ENCODE data around the gene CAPSL.

CAPSL gene

GRCh38 chr5:35922468-35922867 lies 16.0 kb downstream of the CAPSL start:
- no peak for DNase-seq (ENCODE audit: extremely low read depth, insufficient read length)
- H3K36me3 ChIP-seq (ENCODE audit: control insufficient read depth, insufficient read depth, low read length) = no peaks in the 10 kb centered on the region
- TF ChIP-seq CTCF (IDR thresholded peaks at IDR 0.05; ENCODE audit: insufficient read depth, low read length, poor library complexity, severe bottlenecking) = no peak
- H3K4me3 ChIP-seq (replicated peaks; ENCODE audit: low read depth, low read length) = no peak overlapping the region
- no peaks in the 10 kb centered on the region for H3K27me3 ChIP-seq (replicated peaks; ENCODE audit: control insufficient read depth, insufficient read depth, low read length)

DNA sequence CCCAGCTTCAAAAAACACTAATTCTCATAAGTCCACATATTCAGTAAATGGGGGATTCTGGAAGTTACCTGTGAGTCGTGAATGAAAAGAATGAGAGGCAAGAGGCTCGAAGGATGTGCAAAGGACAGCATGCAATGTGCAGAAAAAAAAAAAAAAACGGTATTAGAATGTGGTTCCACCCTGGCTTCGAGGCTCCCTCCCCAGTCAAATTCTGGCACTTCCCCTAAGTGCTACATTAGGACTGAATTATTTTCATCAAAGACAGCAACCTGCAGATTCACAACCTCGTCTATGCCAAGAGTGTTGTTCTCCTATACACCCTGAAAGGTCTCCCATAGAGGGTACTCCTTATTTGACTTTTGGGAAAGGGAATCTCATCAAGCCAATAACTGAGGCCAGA lies 16.5 kb downstream of the CAPSL start:
- no peak for TF ChIP-seq CTCF (IDR thresholded peaks at IDR 0.05; ENCODE audit: insufficient read depth, low read length, poor library complexity, severe bottlenecking)
- H3K36me3 ChIP-seq (ENCODE audit: control insufficient read depth, insufficient read depth, low read length) = no peaks in the 10 kb centered on the region
- DNase-seq (ENCODE audit: extremely low read depth, insufficient read length) = no peak
- no peaks in the 10 kb centered on the region for H3K27me3 ChIP-seq (replicated peaks; ENCODE audit: control insufficient read depth, insufficient read depth, low read length)
- no peak overlapping the region for H3K4me3 ChIP-seq (replicated peaks; ENCODE audit: low read depth, low read length)

- no peaks in the 10 kb centered on the region for H3K27me3 ChIP-seq (replicated peaks; ENCODE audit: control insufficient read depth, insufficient read depth, low read length)
- no peak for TF ChIP-seq CTCF (IDR thresholded peaks at IDR 0.05; ENCODE audit: insufficient read depth, low read length, poor library complexity, severe bottlenecking)
These were observed 17.5 kb downstream of the CAPSL start for GRCh38 chr5:35920890-35921289.

DNA sequence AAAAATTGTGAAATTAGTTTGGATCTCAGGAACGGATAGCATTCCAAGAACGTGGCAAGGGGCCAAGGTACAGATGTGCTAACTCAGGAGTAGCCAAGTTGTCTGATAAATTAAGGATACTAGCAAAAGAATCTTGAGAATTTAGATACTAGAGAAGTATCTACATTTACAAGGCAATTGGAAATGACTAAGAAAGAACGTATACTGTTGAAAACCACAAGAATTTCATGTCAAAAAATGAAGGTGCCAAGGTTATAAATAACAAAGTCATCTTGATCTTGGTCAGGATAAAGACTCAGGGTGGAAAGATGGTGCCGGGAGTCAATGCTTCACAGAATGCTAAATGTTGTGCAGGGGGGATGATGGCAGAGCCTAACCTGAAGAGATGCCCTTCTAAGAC lies 19.2 kb downstream of the CAPSL start:
- no peak for TF ChIP-seq CTCF (IDR thresholded peaks at IDR 0.05; ENCODE audit: insufficient read depth, low read length, poor library complexity, severe bottlenecking)
- Histone ChIP-seq H3K36me3 (ENCODE audit: control insufficient read depth, insufficient read depth, low read length) (no peaks in the 10 kb centered on the region), H3K27me3 (replicated peaks; ENCODE audit: control insufficient read depth, insufficient read depth, low read length) (no peaks in the 10 kb centered on the region), H3K4me3 (replicated peaks; ENCODE audit: low read depth, low read length) (no peak overlapping the region)
- DNase-seq (ENCODE audit: extremely low read depth, insufficient read length) = no peak

More at GRCh38 chr5:35920890-35921289, 17.5 kb downstream of the CAPSL start:
- Histone ChIP-seq H3K4me3 (replicated peaks; ENCODE audit: low read depth, low read length) (no peak overlapping the region), H3K36me3 (ENCODE audit: control insufficient read depth, insufficient read depth, low read length) (no peaks in the 10 kb centered on the region)
- DNase-seq (ENCODE audit: extremely low read depth, insufficient read length) = no peak

- no peak for DNase-seq (ENCODE audit: extremely low read depth, insufficient read length)
- no peak for TF ChIP-seq CTCF (IDR thresholded peaks at IDR 0.05; ENCODE audit: insufficient read depth, low read length, poor library complexity, severe bottlenecking)
- Histone ChIP-seq H3K36me3 (ENCODE audit: control insufficient read depth, insufficient read depth, low read length) (no peaks in the 10 kb centered on the region), H3K27me3 (replicated peaks; ENCODE audit: control insufficient read depth, insufficient read depth, low read length) (no peaks in the 10 kb centered on the region), H3K4me3 (replicated peaks; ENCODE audit: low read depth, low read length) (no peak overlapping the region)
These were observed 29.6 kb downstream of the CAPSL start for GRCh38 chr5:35908814-35909213.

DNA sequence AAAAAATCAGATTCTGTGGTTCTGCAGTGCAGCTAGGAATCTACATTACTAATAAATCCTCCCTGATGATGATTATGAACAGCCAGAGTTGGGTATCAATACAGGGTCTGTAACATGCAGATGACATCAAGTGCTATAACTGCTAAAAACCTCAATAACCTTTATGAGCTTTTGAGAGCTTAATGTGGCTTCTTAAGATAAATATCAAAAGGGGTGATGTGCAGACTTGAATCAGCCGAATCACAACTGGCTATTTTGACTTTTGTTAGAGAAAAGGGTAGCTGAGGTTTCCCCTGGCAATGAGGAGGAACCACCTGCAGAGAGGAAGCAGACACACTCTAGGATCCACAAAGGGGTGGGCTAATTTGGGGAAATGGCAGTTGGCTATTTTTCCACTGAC lies 30.2 kb downstream of the CAPSL start:
- Histone ChIP-seq H3K27me3 (replicated peaks; ENCODE audit: control insufficient read depth, insufficient read depth, low read length) (no peaks in the 10 kb centered on the region), H3K4me3 (replicated peaks; ENCODE audit: low read depth, low read length) (no peak overlapping the region), H3K36me3 (ENCODE audit: control insufficient read depth, insufficient read depth, low read length) (no peaks in the 10 kb centered on the region)
- DNase-seq (ENCODE audit: extremely low read depth, insufficient read length) = no peak
- TF ChIP-seq CTCF (IDR thresholded peaks at IDR 0.05; ENCODE audit: insufficient read depth, low read length, poor library complexity, severe bottlenecking) = no peak

All from GM06990 (cell line).